Fibroblast of pulmonary artery (primary cell): ENCODE results near the gene GDPD4.

Source experiments
- DNase-seq: peaks from one replicate; pipeline ENCODE4 v3.0.0-alpha.2; 2010; ENCODE audit warnings: low read depth
- H3K4me3 ChIP-seq: replicated peaks from 2 replicates; pipeline ENCODE4 v1.5.1; 2011; ENCODE audit warnings: low read depth, mild to moderate bottlenecking, control low read depth, low read length, moderate library complexity
- CTCF ChIP-seq: IDR thresholded peaks from 2 replicates; pipeline ENCODE4 v1.5.1; 2011; ENCODE audit warnings: mild to moderate bottlenecking, control low read depth, low read length, inconsistent platforms; ENCODE audit errors: missing control alignments

The GDPD4 gene

GRCh38 chr11:77167791-77168190 is 133.7 kb downstream of the GDPD4 start:
- DNase-seq, result no peak
- H3K4me3 ChIP-seq, result no peak overlapping the region
- TF ChIP-seq CTCF, result no peak

- no peak for DNase-seq
- no peak overlapping the region for H3K4me3 ChIP-seq
- no peak for TF ChIP-seq CTCF
These were observed 134.3 kb downstream of the GDPD4 start for GRCh38 chr11:77167111-77167626.
